Measurements from ENCODE around the gene HDAC9.

HDAC9 gene

DNA sequence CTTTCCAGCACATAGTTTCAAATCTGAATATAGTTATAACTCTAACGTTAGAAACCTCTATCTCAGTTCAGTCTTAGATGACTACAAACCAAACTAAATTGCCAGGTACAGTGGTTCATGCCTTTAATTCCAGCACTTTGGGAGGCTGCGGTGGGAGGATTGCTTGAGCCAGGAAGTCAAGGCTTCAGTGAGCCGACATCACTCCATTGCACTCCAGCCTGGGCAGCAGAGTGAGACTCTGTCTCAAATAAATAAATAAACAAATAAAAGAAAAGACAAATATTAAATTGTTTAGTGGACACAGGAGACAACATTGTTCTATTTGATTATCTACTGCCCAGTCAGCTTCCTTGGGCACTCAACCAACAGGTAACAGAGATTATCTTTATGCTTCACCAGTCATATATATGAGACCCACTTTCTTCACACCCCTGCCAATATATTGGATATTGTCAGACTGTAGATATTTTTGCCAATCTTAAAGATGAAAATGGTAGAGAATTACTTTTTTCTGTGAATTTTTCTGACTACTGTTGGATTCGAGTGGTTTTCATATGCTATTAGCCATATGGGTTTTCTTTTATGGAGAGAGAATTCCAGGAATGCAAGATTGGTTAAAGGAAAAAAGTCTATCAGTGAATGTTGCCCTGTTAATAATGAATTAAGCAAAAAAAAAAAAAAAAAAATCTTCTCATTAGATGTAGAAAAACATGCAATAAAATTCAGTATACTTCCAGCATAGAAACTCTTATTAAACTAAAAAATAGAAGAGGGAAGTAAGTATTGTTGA lies 16.0 kb downstream of the HDAC9 start (continued):
- TF ChIP-seq ZNF707 (tag by site-specific recombination; IDR thresholded peaks at IDR 0.05) (no peak), ZNF514 (tag by site-specific recombination; IDR thresholded peaks at IDR 0.05) (no peak), ZNF391 (tag by site-specific recombination; IDR thresholded peaks at IDR 0.05; ENCODE audit: borderline replicate concordance, low read depth) (no peak), ZNF2 (tag by site-specific recombination; IDR thresholded peaks at IDR 0.05) (no peak)
- TF ChIP-seq, protein P1, sequence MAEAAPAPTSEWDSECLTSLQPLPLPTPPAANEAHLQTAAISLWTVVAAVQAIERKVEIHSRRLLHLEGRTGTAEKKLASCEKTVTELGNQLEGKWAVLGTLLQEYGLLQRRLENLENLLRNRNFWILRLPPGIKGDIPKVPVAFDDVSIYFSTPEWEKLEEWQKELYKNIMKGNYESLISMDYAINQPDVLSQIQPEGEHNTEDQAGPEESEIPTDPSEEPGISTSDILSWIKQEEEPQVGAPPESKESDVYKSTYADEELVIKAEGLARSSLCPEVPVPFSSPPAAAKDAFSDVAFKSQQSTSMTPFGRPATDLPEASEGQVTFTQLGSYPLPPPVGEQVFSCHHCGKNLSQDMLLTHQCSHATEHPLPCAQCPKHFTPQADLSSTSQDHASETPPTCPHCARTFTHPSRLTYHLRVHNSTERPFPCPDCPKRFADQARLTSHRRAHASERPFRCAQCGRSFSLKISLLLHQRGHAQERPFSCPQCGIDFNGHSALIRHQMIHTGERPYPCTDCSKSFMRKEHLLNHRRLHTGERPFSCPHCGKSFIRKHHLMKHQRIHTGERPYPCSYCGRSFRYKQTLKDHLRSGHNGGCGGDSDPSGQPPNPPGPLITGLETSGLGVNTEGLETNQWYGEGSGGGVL (tag by site-specific recombination; IDR thresholded peaks at IDR 0.05): no peak

DNA sequence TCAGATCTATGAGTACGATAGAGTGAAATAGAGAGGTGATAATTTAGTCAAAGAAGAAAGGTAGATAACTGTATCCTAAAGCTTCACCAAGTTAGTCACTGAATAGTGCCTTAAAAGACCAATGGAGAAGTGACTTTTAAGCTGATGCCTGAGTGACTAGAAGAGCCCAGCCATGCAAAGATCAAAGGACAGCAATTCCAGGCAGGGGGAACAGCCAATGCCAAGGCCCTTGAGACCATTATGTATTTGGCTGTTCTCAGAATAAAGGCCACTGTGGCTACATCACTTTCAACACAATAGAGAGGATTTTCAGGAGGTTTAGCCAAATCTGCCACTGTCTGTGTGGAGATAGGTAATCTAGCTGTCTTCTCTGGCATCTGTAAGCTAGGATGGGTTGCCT lies 17.8 kb downstream of the HDAC9 start:
- H3K36me3 ChIP-seq (ENCODE audit: control insufficient read depth in 2 of 2, insufficient read depth in 1 of 2, low read length in 2 of 2): no peaks in the 10 kb centered on the region
- H3K27ac ChIP-seq (ENCODE audit: extremely low read depth, low read depth, low read length): no peak overlapping the region
- no peaks in the 10 kb centered on the region for H3K4me1 ChIP-seq (ENCODE audit: control insufficient read depth, insufficient read depth, low read length)
- H3K9me3 ChIP-seq (ENCODE audit: control insufficient read depth, insufficient read depth, low read depth, low read length): no peaks in the 10 kb centered on the region
- ChIA-PET CTCF (interaction anchor here (1.6 kb wide), 1 partner anchor 16 kb away, joined by 3 read pairs; no protein-coding TSS in a partner anchor), POLR2A (no interaction called here)
- no peak overlapping the region for H3K4me3 ChIP-seq (ENCODE audit: low read depth, low read length)
- TF ChIP-seq ZNF169 (tag by site-specific recombination; IDR thresholded peaks at IDR 0.05) (no peak), YY2 (tag by site-specific recombination; IDR thresholded peaks at IDR 0.05) (no peak), ZNF211 (tag by site-specific recombination; IDR thresholded peaks at IDR 0.05; ENCODE audit: low read depth) (no peak), ZNF571 (tag by site-specific recombination; IDR thresholded peaks at IDR 0.05) (no peak), ZNF473 (tag by site-specific recombination; IDR thresholded peaks at IDR 0.05) (no peak), ZFHX2 (tag by site-specific recombination; conservative IDR thresholded peaks at IDR 0.05) (no peak), ZNF623 (tag by site-specific recombination; IDR thresholded peaks at IDR 0.05) (no peak), TCF7L2 (IDR thresholded peaks at IDR 0.05; ENCODE audit: borderline replicate concordance, low read depth, low read length) (no peak), TRIM28 (IDR thresholded peaks at IDR 0.05; ENCODE audit: borderline replicate concordance, low read length) (no peak), SCRT1 (tag by site-specific recombination; IDR thresholded peaks at IDR 0.05; ENCODE audit: borderline replicate concordance) (no peak), ZNF184 (tag by site-specific recombination; IDR thresholded peaks at IDR 0.05) (no peak), KLF9 (tag by site-specific recombination; IDR thresholded peaks at IDR 0.05; ENCODE audit: low read depth) (no peak), KLF16 (tag by site-specific recombination; IDR thresholded peaks at IDR 0.05) (no peak), ZNF514 (tag by site-specific recombination; IDR thresholded peaks at IDR 0.05) (no peak)
- TF ChIP-seq, protein P2, sequence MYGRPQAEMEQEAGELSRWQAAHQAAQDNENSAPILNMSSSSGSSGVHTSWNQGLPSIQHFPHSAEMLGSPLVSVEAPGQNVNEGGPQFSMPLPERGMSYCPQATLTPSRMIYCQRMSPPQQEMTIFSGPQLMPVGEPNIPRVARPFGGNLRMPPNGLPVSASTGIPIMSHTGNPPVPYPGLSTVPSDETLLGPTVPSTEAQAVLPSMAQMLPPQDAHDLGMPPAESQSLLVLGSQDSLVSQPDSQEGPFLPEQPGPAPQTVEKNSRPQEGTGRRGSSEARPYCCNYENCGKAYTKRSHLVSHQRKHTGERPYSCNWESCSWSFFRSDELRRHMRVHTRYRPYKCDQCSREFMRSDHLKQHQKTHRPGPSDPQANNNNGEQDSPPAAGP (tag by site-specific recombination; IDR thresholded peaks at IDR 0.05): no peak
- TF ChIP-seq, protein P3, sequence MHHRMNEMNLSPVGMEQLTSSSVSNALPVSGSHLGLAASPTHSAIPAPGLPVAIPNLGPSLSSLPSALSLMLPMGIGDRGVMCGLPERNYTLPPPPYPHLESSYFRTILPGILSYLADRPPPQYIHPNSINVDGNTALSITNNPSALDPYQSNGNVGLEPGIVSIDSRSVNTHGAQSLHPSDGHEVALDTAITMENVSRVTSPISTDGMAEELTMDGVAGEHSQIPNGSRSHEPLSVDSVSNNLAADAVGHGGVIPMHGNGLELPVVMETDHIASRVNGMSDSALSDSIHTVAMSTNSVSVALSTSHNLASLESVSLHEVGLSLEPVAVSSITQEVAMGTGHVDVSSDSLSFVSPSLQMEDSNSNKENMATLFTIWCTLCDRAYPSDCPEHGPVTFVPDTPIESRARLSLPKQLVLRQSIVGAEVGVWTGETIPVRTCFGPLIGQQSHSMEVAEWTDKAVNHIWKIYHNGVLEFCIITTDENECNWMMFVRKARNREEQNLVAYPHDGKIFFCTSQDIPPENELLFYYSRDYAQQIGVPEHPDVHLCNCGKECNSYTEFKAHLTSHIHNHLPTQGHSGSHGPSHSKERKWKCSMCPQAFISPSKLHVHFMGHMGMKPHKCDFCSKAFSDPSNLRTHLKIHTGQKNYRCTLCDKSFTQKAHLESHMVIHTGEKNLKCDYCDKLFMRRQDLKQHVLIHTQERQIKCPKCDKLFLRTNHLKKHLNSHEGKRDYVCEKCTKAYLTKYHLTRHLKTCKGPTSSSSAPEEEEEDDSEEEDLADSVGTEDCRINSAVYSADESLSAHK (tag by site-specific recombination; IDR thresholded peaks at IDR 0.05): no peak
- TF ChIP-seq, protein P4, sequence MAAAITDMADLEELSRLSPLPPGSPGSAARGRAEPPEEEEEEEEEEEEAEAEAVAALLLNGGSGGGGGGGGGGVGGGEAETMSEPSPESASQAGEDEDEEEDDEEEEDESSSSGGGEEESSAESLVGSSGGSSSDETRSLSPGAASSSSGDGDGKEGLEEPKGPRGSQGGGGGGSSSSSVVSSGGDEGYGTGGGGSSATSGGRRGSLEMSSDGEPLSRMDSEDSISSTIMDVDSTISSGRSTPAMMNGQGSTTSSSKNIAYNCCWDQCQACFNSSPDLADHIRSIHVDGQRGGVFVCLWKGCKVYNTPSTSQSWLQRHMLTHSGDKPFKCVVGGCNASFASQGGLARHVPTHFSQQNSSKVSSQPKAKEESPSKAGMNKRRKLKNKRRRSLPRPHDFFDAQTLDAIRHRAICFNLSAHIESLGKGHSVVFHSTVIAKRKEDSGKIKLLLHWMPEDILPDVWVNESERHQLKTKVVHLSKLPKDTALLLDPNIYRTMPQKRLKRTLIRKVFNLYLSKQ (tag by site-specific recombination; IDR thresholded peaks at IDR 0.05; ENCODE audit: borderline replicate concordance): no peak
- TF ChIP-seq, protein P5, sequence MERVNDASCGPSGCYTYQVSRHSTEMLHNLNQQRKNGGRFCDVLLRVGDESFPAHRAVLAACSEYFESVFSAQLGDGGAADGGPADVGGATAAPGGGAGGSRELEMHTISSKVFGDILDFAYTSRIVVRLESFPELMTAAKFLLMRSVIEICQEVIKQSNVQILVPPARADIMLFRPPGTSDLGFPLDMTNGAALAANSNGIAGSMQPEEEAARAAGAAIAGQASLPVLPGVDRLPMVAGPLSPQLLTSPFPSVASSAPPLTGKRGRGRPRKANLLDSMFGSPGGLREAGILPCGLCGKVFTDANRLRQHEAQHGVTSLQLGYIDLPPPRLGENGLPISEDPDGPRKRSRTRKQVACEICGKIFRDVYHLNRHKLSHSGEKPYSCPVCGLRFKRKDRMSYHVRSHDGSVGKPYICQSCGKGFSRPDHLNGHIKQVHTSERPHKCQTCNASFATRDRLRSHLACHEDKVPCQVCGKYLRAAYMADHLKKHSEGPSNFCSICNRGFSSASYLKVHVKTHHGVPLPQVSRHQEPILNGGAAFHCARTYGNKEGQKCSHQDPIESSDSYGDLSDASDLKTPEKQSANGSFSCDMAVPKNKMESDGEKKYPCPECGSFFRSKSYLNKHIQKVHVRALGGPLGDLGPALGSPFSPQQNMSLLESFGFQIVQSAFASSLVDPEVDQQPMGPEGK (tag by site-specific recombination; IDR thresholded peaks at IDR 0.05): no peak
- TF ChIP-seq, protein P6, sequence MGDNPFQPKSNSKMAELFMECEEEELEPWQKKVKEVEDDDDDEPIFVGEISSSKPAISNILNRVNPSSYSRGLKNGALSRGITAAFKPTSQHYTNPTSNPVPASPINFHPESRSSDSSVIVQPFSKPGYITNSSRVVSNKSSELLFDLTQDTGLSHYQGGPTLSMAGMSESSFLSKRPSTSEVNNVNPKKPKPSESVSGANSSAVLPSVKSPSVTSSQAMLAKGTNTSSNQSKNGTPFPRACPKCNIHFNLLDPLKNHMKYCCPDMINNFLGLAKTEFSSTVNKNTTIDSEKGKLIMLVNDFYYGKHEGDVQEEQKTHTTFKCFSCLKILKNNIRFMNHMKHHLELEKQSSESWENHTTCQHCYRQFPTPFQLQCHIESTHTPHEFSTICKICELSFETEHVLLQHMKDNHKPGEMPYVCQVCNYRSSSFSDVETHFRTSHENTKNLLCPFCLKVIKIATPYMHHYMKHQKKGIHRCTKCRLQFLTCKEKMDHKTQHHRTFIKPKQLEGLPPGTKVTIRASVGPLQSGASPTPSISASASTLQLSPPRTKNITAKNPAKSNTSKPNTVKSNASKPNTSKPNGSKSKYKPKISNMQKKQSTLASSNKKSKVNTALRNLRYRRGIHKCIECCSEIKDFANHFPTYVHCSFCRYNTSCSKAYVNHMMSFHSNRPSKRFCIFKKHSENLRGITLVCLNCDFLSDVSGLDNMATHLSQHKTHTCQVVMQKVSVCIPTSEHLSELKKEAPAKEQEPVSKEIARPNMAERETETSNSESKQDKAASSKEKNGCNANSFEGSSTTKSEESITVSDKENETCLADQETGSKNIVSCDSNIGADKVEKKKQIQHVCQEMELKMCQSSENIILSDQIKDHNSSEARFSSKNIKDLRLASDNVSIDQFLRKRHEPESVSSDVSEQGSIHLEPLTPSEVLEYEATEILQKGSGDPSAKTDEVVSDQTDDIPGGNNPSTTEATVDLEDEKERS (tag by site-specific recombination; IDR thresholded peaks at IDR 0.05): no peak
